HG03469 (cell line): ENCODE measurements around the gene DSCAML1.

Experiments used
- ATAC-seq: cut with Tn5 transposase; IDR thresholded peaks from one replicate; pipeline ENCODE4 v1.9.1; 2021; ENCODE audit warnings: mild to moderate bottlenecking, moderate library complexity, moderate number of reproducible peaks; ENCODE audit not compliant: unreplicated experiment

The DSCAML1 gene

GRCh38 chr11:117833401-117833891 lies 36.4 kb upstream of the DSCAML1 start:
- no peak for ATAC-seq

DNA sequence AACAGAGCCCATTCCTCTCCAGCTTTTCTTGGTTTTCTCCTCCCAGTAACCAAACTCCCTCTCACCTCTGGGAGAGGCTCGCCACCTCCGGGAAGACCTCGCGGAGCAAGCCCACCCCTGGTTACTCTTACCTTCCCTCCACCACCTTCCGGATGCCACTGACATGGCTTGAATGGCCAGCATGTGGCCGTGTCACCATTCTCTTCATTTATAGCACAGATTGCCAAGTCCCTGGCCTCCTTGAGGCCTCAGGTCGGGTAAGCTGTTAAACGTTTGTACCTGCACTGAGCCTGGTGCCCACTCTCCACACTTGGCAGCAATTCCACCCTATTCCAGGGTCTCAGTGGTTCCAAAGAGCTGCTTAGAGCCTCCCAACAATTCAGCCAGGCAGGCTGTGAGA lies 35.5 kb upstream of the DSCAML1 start:
- ATAC-seq, result no peak

DNA sequence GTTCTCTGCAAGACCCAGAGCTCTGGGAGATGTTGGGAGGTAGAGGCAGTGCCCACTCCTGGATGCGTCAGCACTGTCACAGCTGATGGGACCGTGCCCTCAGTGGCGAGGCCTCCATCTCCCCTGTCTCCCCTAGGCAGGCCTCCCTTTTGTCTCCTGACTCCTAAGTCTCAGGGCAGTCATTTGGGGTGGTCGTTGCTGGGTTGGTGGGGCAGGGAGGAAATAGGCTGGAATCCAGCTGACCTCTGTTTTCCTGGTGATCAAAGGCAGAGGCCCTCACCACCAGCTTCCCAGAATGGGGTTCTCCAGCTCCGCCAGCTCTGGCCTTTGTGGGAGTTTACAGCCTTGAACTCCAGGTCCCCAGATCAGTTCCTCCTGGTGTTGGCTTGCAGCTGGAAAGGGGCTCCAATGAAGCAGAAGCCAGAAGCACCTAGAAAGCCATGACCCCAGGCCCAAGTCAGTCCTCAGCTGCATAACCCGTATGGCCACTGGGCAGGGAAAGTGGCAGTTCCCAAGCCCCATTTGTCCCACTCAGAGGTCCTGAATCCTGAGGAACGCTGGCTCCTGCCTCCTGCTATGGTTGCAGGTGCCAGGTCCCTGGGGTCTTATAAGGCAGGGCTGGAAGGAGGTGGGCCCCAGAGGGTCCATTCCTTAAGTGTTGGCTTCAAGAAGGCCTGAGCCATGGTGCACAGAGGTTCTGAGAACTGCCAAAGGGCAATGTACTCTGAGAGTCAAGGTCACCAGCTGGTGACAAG lies 34.8 kb upstream of the DSCAML1 start:
- ATAC-seq, result no peak

DNA sequence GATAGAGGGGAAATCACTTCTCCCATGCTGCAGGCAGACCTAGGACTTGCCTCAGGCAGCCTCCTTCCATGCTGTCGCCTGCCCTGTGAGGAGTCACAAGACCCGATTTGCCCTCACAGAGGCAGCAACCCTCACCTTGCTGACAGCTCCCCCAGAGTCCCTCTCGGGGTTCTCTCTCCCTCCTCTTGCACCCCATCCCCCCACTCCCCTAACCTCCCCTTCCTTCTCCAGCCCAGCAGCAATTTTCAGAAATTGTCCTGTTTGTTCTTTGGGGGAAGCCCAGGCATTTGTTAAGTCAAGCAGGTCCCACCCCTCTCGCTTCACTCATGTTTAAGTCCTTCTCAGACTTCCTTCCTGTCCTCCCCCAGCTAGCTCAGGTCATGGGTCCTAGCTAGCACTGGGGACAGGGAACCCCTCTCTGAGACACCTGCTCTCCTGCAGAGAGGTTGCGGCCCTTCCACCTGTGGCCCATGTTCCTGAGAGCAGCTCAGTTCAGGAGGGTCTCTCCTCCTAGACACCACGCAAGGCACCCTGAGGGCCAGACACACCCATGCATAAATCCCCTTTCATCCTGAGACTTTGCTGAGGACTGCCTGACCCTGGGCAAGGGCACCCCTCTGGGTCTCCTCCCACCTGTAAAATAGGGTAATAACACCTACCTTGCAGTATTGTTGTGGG lies 33.8 kb upstream of the DSCAML1 start:
- no peak for ATAC-seq

GRCh38 chr11:117830072-117830471 lies 33.1 kb upstream of the DSCAML1 start:
- ATAC-seq, result no peak

DNA sequence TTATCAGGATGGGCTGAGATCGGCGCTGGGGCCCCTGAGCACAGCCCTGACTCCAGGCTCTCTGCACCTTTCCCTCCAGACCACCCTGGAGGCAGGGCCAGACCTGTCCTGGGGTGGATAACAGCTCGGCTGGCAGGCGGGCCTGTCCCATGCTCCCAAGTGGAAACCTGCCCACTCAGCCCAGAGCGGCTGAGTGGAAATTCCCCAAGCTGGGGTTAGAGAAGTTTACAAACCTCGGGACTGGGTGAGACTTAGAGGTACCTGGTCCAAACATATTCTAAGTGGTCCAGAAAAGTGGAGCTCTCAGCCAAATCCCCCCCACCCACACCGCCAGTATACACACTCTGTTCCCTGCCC lies 32.3 kb upstream of the DSCAML1 start:
- no peak for ATAC-seq

- ATAC-seq, result peak; percentile 65
These were observed 31.8 kb upstream of the DSCAML1 start for GRCh38 chr11:117828611-117829368.

GRCh38 chr11:117827521-117828511 lies 30.8 kb upstream of the DSCAML1 start:
- no peak for ATAC-seq

GRCh38 chr11:117826832-117827231 lies 29.8 kb upstream of the DSCAML1 start:
- ATAC-seq, result no peak

DNA sequence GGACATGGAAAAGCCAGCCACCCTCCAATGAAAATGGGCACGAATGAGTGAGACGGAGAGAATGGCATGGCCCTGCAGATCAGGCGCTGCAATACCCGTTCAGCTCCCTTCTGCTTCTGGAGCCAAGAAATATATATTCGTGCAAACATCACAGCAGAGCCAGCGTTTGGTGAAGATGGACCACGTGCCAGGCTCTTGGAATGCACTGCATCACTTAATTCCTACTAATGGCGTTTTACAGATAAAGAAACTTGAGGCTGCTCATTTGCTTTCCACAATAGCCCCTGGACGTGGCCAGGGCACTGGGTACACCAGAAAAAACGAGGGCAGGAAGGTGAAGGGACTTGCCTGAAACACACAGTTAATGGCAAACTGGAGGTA lies 29.2 kb upstream of the DSCAML1 start:
- no peak for ATAC-seq

DNA sequence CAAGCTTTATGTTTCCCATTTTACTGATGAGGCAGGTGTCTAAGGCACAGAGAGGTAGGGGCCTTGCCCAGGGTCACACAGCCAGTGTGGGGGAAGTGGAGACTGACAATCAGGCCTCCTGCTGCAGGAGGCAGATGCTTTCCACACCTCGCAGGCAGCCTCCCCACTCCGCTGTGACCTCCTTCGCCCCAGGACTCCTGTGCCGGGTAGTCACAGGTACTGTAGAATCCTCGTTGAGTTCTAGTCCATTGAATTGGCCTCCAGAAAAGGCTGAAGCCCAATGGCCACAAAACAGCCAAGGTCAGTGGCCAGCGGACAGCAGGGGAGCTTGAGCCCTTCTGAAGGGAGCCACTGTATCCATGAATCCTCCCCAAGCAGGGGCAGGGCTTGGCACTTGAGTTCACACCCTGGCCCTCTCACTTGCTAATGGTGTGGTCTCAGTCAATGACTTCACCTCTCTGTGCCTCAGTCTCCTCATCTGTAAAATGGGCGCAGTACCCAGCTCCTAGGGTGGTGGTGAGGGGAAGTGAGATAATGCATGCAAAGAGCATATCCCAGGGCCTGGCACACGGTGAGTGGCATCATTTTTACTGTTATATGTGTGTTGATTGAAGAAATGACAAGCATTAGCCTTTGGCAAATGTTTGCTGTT lies 28.6 kb upstream of the DSCAML1 start:
- ATAC-seq, result no peak

- ATAC-seq, result no peak
These were observed 27.8 kb upstream of the DSCAML1 start, which contains the start of gene FXYD2 for GRCh38 chr11:117824571-117825537. Gene FXYD2, minus strand, starts transcription at chr11:117824744. Its CDS starts 66 bp downstream, at chr11:117824678.

DNA sequence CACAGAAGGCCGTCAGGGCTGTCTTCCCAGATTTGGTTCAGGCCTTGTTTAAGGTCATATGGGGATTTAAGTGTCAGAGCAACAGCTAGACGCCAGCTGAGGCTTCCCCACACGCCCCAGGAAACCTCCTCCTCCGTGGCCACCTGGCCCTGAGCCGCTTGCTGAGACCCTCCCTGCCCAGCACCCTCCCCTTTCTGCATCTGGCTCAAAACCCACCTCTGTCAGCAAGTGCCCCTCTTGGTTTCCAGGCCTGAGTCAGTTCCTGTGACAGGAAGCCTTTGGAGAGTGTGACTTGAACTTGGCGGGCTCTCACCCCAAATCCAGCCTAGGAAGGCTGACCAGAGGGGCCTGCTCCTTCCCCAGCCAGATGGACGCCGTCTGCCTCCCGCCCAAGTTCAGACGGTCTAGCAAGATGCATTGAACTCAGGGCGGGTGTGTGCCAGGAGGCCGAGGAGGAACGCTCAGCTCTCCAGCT lies 27.0 kb upstream of the DSCAML1 start:
- ATAC-seq, result no peak

- ATAC-seq, result no peak
These were observed 26.4 kb upstream of the DSCAML1 start for GRCh38 chr11:117823294-117823945.

GRCh38 chr11:117822074-117823033 lies 25.3 kb upstream of the DSCAML1 start:
- ATAC-seq, result no peak

DNA sequence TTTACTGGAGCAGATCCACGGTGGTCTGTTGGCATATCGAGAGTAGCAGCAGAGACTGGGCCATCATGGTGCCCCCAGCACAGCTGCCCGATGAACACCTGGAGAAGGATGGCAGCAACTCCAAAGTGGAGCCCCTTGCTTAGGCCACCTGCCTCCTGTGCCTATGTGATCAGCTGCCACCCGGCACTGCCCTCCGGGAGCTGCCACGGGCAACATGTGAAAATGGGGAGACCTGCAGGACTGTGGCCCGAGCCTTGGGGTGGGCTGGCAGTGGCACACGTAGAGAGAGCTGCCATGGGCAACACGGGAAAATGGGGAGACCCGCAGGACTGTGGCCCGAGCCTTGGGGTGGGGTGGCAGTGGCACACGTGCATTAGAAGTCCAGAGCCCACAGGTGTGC lies 24.4 kb upstream of the DSCAML1 start:
- ATAC-seq, result no peak

- ATAC-seq, result no peak
These were observed 23.5 kb upstream of the DSCAML1 start for GRCh38 chr11:117820516-117820915.
